ENCODE measurements around the gene GABRA5.

- TF ChIP-seq CTCF (conservative IDR thresholded peaks at IDR 0.05 in 1 of 2, IDR thresholded peaks at IDR 0.05 in 1 of 2; ENCODE audit: low read depth in 1 of 2, low read length in 2 of 2) (peak; percentile 47 to 77), EZH2 (IDR thresholded peaks at IDR 0.05; ENCODE audit: low read length, missing control alignments) (no peak)
Observed at GRCh38 chr15:26891448-26892181, 24.8 kb downstream of the GABRA5 start.
